Measurements from ENCODE around the gene SLC26A8. TPM values are rescaled to one million over a fixed set of nuclear protein-coding genes. Genes with fewer than 3 reads are reported as not detected.

SLC26A8 gene
- total RNA-seq, 1 donor from 2014 or later, result 1.2 TPM

DNA sequence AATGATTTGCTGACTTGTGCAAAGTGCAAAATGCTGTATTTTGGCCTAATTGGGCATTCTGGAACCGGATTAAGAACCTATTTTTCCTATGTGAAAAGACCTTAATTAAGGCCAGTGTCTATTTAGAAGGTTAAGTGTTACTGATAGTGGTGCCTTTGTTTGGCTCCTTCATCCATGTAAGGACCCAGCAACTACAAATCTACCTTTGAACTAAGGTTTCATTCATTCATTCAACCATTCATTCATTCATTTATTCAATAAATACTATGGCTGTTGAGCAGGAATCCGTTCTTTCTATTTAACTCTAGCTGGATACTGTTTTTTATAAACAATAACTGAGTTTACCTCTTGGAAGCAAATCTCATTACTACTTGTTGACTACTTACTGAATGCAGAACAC, 36.8 kb upstream of the SLC26A8 start:
- Histone ChIP-seq H3K27me3 (ENCODE audit: low read depth) (no peaks in the 10 kb centered on the region), H3K4me1 (peaks cover 21% of the 10 kb centered on the region), H3K4me3 (no peak overlapping the region), H3K27ac (no peak overlapping the region), H3K9me3 (no peaks in the 10 kb centered on the region), H3K36me3 (peaks cover 30% of the 10 kb centered on the region)
- TF ChIP-seq, protein P1, sequence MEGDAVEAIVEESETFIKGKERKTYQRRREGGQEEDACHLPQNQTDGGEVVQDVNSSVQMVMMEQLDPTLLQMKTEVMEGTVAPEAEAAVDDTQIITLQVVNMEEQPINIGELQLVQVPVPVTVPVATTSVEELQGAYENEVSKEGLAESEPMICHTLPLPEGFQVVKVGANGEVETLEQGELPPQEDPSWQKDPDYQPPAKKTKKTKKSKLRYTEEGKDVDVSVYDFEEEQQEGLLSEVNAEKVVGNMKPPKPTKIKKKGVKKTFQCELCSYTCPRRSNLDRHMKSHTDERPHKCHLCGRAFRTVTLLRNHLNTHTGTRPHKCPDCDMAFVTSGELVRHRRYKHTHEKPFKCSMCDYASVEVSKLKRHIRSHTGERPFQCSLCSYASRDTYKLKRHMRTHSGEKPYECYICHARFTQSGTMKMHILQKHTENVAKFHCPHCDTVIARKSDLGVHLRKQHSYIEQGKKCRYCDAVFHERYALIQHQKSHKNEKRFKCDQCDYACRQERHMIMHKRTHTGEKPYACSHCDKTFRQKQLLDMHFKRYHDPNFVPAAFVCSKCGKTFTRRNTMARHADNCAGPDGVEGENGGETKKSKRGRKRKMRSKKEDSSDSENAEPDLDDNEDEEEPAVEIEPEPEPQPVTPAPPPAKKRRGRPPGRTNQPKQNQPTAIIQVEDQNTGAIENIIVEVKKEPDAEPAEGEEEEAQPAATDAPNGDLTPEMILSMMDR (IDR thresholded peaks at IDR 0.05), result no peak
- DNase-seq, result no peak
- intact Hi-C loops (cut with DNase I), result no loop called here
- ATAC-seq, result no peak

DNA sequence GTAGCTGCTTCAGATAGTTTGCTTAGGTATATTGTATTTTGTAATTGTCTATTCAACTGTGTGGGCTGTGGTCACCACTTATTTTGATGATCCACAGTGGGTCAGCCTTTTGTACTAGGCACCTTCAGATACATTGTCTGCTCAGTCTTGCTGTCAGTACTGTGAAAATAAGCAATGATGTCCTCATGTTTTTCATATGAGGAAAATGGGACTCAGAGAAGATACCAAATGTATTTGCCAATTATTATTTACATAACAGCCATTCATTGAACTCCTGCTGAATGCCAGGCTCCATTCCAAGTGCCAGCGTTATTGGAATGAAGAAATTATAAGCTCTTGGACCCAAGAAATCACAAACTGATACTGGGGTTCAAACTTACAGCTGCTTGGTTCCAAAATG, 31.7 kb upstream of the SLC26A8 start:
- Histone ChIP-seq H3K36me3 (peaks cover 51% of the 10 kb centered on the region), H3K4me3 (no peak overlapping the region), H3K4me1 (peaks cover 37% of the 10 kb centered on the region), H3K27ac (no peak overlapping the region), H3K27me3 (ENCODE audit: low read depth) (no peaks in the 10 kb centered on the region), H3K9me3 (no peaks in the 10 kb centered on the region)
- TF ChIP-seq, protein P1 (IDR thresholded peaks at IDR 0.05), result no peak
- no peak for ATAC-seq
- intact Hi-C loops (cut with DNase I), result no loop called here
- DNase-seq, result no peak

DNA sequence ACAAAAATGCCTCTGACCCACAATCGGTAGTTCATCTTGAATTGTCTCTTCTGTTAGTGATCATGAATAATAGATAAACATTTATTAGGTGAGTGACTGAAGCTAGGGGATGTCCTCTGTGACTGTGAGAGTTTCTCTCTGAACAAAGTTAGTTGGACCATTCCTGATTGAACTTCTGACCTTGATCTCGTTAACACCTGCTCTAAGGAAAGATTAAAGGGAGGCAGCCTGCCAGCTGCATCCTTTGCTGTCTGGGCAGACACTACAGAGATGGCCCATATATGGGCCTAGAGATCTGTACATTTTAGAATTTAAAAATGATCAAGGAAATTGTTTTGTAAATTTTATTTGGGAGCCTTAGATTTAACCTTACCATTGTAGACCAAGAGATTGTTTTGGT, 30.5 kb upstream of the SLC26A8 start:
- Histone ChIP-seq H3K4me3 (no peak overlapping the region), H3K9me3 (no peaks in the 10 kb centered on the region), H3K36me3 (peaks cover 39% of the 10 kb centered on the region), H3K4me1 (peaks cover 50% of the 10 kb centered on the region), H3K27ac (no peak overlapping the region), H3K27me3 (ENCODE audit: low read depth) (no peaks in the 10 kb centered on the region)
- intact Hi-C loops (cut with DNase I), result no loop called here
- TF ChIP-seq, protein P1 (IDR thresholded peaks at IDR 0.05), result no peak
- ATAC-seq (no peak), DNase-seq (no peak)

DNA sequence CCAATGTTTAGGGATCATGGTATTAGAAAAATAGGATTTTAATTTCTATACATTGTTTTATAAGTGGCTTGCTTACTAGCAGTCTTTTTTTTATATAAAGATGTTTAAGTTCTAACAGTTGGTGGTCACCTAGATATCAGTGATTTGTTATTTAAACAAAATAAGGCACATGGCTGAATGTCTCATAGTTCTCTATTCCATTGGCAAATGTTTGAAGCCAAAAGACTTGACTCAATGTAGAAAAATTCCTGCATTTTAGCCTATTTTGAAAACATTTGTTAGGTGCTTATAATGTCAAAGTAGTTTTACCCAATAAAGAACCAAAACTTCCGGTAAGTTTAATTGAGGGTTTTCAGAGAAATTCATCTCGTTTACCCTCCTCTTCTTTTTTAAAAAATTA, 30.0 kb upstream of the SLC26A8 start:
- H3K36me3 ChIP-seq, result peaks cover 34% of the 10 kb centered on the region
- no peak for ATAC-seq
- H3K4me1 ChIP-seq, result peaks cover 54% of the 10 kb centered on the region
- no peak overlapping the region for H3K27ac ChIP-seq
- H3K27me3 ChIP-seq (ENCODE audit: low read depth), result no peaks in the 10 kb centered on the region
- no peak for DNase-seq
- no peaks in the 10 kb centered on the region for H3K9me3 ChIP-seq
- no peak overlapping the region for H3K4me3 ChIP-seq
- intact Hi-C loops (cut with DNase I), result no loop called here
- TF ChIP-seq, protein P1 (IDR thresholded peaks at IDR 0.05), result no peak

DNA sequence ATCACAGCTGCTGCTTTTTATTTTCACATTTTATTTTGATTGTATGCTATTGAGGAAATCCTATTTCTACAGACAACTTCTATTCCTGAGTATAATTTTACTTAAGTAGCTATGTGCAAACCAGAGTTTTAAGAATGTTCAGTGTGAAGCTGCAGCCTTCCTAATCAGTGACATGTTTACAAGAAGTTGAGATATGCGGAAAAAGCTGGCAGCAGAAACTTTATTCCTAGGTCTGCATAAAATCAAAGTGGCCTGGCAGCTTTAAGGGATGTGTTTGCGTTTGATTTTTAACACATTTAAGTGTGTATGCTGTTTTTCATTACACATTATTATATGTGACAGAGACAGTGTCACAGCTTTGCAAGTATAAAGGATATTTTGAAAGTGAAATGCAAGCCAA, 29.4 kb upstream of the SLC26A8 start:
- no peak for DNase-seq
- H3K4me1 ChIP-seq, result peaks cover 55% of the 10 kb centered on the region

More for the DNA sequence above, 29.4 kb upstream of the SLC26A8 start:
- intact Hi-C loops (cut with DNase I), result no loop called here
- H3K27me3 ChIP-seq (ENCODE audit: low read depth), result no peaks in the 10 kb centered on the region
- H3K27ac ChIP-seq, result no peak overlapping the region
- no peak for ATAC-seq
- peaks cover 31% of the 10 kb centered on the region for H3K36me3 ChIP-seq
- H3K9me3 ChIP-seq, result no peaks in the 10 kb centered on the region
- no peak overlapping the region for H3K4me3 ChIP-seq
- TF ChIP-seq, protein P1 (IDR thresholded peaks at IDR 0.05), result no peak

Data from lower lobe of right lung (tissue), 2 donors.